B cell (primary cell): ENCODE data around the gene PIK3R4.

Experiments used
- EZH2 ChIP-seq: IDR thresholded peaks from 2 replicates; pipeline ENCODE4 v1.6.1; 2012; ENCODE audit warnings: borderline replicate concordance, low read depth, mild to moderate bottlenecking, moderate library complexity, low read length; ENCODE audit not compliant: insufficient read depth, poor library complexity, severe bottlenecking
- TF ChIP-seq, protein P1 (sequence below): fragments of 200-600 bp; IDR thresholded peaks from one replicate; pipeline ENCODE4 v1.8.0; 2022; ENCODE audit warnings: antibody characterized with exemption, mild to moderate bottlenecking

DNA sequence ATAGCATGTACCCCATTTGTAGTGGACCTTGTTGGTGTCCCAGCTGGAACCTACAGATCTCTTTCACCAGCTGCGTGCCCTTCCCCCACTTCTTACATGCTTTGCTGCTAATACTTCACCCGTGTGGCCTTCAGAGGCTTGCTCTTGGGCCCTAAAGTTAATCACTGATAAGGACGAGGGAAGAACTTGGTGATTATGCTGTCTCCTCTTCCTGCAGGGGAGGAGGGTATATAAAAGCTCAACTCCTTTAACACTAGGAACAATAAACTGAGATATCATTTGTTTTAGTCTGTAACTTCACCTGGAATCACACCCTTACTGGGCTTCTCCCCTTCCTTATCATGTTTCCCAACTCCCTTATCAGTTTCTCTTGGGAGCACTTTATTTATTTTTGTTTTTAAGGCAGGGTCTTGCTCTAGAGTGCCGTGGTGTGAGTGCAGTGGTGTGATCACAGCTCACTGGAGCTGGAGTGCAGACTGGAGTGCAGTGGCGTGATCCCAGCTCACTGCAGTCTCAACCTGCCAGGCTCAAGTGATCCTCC is 43.2 kb upstream of the PIK3R4 start:
- TF ChIP-seq, protein P1, sequence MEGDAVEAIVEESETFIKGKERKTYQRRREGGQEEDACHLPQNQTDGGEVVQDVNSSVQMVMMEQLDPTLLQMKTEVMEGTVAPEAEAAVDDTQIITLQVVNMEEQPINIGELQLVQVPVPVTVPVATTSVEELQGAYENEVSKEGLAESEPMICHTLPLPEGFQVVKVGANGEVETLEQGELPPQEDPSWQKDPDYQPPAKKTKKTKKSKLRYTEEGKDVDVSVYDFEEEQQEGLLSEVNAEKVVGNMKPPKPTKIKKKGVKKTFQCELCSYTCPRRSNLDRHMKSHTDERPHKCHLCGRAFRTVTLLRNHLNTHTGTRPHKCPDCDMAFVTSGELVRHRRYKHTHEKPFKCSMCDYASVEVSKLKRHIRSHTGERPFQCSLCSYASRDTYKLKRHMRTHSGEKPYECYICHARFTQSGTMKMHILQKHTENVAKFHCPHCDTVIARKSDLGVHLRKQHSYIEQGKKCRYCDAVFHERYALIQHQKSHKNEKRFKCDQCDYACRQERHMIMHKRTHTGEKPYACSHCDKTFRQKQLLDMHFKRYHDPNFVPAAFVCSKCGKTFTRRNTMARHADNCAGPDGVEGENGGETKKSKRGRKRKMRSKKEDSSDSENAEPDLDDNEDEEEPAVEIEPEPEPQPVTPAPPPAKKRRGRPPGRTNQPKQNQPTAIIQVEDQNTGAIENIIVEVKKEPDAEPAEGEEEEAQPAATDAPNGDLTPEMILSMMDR = no peak
- no peak for TF ChIP-seq EZH2
